ENCODE measurements around the gene TFPI.

TFPI gene

GRCh38 chr2:187461294-187462261 is 92.7 kb downstream of the TFPI start:
- no peak for DNase-seq

GRCh38 chr2:187459256-187459655 is 95.0 kb downstream of the TFPI start:
- DNase-seq = no peak

GRCh38 chr2:187453078-187453641 is 101.1 kb downstream of the TFPI start:
- no peak for DNase-seq

GRCh38 chr2:187451510-187451909 is 102.7 kb downstream of the TFPI start:
- DNase-seq = no peak

GRCh38 chr2:187447336-187447735 is 106.9 kb downstream of the TFPI start:
- DNase-seq = no peak

GRCh38 chr2:187446711-187447110 is 107.5 kb downstream of the TFPI start:
- DNase-seq = no peak

- DNase-seq = no peak
Measured at GRCh38 chr2:187445051-187445450, 109.2 kb downstream of the TFPI start.

GRCh38 chr2:187442778-187443177 is 111.5 kb downstream of the TFPI start:
- DNase-seq = no peak

- no peak for DNase-seq
Measured at GRCh38 chr2:187442378-187442777, 111.9 kb downstream of the TFPI start.

- no peak for DNase-seq
Measured at GRCh38 chr2:187440101-187440675, 114.0 kb downstream of the TFPI start.

- DNase-seq = no peak
Measured at GRCh38 chr2:187438455-187438854, 115.8 kb downstream of the TFPI start.

GRCh38 chr2:187435756-187436155 is 118.5 kb downstream of the TFPI start:
- no peak for DNase-seq

- DNase-seq = no peak
Measured at GRCh38 chr2:187435078-187435477, 119.2 kb downstream of the TFPI start.

- no peak for DNase-seq
Measured at GRCh38 chr2:187434342-187434785, 119.9 kb downstream of the TFPI start.

- DNase-seq = no peak
Measured at GRCh38 chr2:187431911-187432310, 122.3 kb downstream of the TFPI start.

- no peak for DNase-seq
Measured at GRCh38 chr2:187429989-187430388, 124.2 kb downstream of the TFPI start.

- no peak for DNase-seq
Measured at GRCh38 chr2:187424146-187424545, 130.1 kb downstream of the TFPI start.

- DNase-seq = no peak
Measured at GRCh38 chr2:187422282-187422681, 132.0 kb downstream of the TFPI start.

GRCh38 chr2:187421519-187421918 is 132.7 kb downstream of the TFPI start:
- no peak for DNase-seq

- DNase-seq = no peak
Measured at GRCh38 chr2:187419808-187420207, 134.4 kb downstream of the TFPI start.

- no peak for DNase-seq
Measured at GRCh38 chr2:187415449-187415848, 138.8 kb downstream of the TFPI start.

Measured in NCI-H1048 (cell line).